ENCODE measurements around the gene LRRC1.

Gene LRRC1

DNA sequence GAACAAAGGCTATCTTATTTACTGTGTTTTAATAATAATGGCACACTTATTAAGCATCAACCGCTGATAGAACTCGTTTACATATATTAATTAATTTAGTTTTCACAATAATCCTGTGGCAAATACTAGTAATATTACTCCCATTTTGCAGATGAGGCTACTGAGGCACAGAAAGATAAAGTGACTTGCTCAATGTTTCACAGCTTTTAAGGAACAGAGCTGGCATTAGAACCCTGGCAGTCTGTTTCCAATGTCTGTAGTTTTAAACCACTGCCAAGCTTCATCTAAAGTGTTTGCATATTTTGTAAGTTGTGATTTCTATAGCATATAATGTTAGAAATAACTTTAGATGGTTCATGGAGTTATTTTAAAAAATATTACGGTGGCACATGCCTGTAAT lies 38.4 kb upstream of the LRRC1 start:
- TF ChIP-seq YY1 (IDR thresholded peaks at IDR 0.05; ENCODE audit: insufficient read depth, insufficient read length) (no peak), ZNF274 (IDR thresholded peaks at IDR 0.05; ENCODE audit: low read depth, low read length) (no peak), SUZ12 (IDR thresholded peaks at IDR 0.05; ENCODE audit: extremely low read depth, insufficient read depth, insufficient read length) (no peak)
- Histone ChIP-seq H3K9me3 (ENCODE audit: insufficient read depth, low read length) (no peaks in the 10 kb centered on the region), H3K36me3 (ENCODE audit: insufficient read depth, insufficient read length, low read length) (no peaks in the 10 kb centered on the region)

DNA sequence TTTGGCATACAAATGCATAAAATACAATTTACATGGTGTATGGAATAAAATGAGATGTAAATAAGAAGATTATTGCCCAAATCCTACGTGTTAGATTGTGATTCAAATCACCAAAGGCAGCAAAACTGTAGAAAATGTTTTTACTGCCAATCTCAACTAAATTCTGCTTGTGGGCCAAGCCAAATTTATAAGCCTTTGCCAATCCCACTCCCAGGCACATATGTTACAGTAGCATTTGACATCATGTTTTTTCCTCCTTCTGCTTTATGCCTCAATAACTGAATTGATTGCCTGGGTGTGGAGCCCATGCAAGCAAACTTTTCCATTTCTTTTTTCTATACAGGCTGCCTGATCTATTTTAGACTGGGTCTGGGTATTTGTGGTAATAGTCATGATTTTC lies 36.3 kb upstream of the LRRC1 start:
- DNase-seq (ENCODE audit: low read depth, low spot score), result no peak
- no peak overlapping the region for H3K9ac ChIP-seq (ENCODE audit: insufficient read length, low read depth)
- no peak overlapping the region for H3K4me3 ChIP-seq (ENCODE audit: insufficient read length, low read depth)
- TF ChIP-seq SUZ12 (IDR thresholded peaks at IDR 0.05; ENCODE audit: extremely low read depth, insufficient read depth, insufficient read length) (no peak), YY1 (IDR thresholded peaks at IDR 0.05; ENCODE audit: insufficient read depth, insufficient read length) (no peak), ZNF274 (IDR thresholded peaks at IDR 0.05; ENCODE audit: low read depth, low read length) (no peak)
- no peaks in the 10 kb centered on the region for H3K36me3 ChIP-seq (ENCODE audit: insufficient read depth, insufficient read length, low read length)
- no peaks in the 10 kb centered on the region for H3K9me3 ChIP-seq (ENCODE audit: insufficient read depth, low read length)
- no peaks in the 10 kb centered on the region for H3K4me1 ChIP-seq (ENCODE audit: insufficient read depth, insufficient read length)
- H3K27me3 ChIP-seq (ENCODE audit: insufficient read depth, insufficient read length), result no peaks in the 10 kb centered on the region

More for the DNA sequence above, 38.4 kb upstream of the LRRC1 start:
- Histone ChIP-seq H3K4me3 (ENCODE audit: insufficient read length, low read depth) (no peak overlapping the region), H3K9ac (ENCODE audit: insufficient read length, low read depth) (no peak overlapping the region), H3K27me3 (ENCODE audit: insufficient read depth, insufficient read length) (no peaks in the 10 kb centered on the region), H3K4me1 (ENCODE audit: insufficient read depth, insufficient read length) (no peaks in the 10 kb centered on the region)
- DNase-seq (ENCODE audit: low read depth, low spot score), result no peak

DNA sequence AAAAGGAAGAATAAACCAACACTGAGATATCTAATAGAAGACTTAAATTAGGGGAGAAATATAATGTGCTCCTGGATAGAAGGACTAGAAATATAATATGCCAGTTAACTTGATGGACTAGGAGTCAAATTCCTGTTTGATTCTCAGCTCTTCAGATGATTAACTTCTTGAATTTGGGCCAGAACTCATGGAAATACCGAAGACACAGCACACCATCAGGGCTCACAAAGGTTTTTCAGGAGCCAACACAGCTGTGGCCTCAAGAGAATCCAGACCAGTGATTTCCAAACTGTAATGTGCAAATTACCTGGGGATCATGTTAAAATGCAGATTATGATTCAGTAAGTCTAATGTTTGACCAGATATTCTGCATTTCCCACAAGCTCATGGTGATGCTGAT lies 33.8 kb upstream of the LRRC1 start:
- H3K9ac ChIP-seq (ENCODE audit: insufficient read length, low read depth), result no peak overlapping the region
- DNase-seq (ENCODE audit: low read depth, low spot score), result no peak
- no peaks in the 10 kb centered on the region for H3K36me3 ChIP-seq (ENCODE audit: insufficient read depth, insufficient read length, low read length)
- no peaks in the 10 kb centered on the region for H3K9me3 ChIP-seq (ENCODE audit: insufficient read depth, low read length)
- TF ChIP-seq SUZ12 (IDR thresholded peaks at IDR 0.05; ENCODE audit: extremely low read depth, insufficient read depth, insufficient read length) (no peak), ZNF274 (IDR thresholded peaks at IDR 0.05; ENCODE audit: low read depth, low read length) (no peak), YY1 (IDR thresholded peaks at IDR 0.05; ENCODE audit: insufficient read depth, insufficient read length) (no peak)
- H3K27me3 ChIP-seq (ENCODE audit: insufficient read depth, insufficient read length), result no peaks in the 10 kb centered on the region
- H3K4me3 ChIP-seq (ENCODE audit: insufficient read length, low read depth), result no peak overlapping the region
- H3K4me1 ChIP-seq (ENCODE audit: insufficient read depth, insufficient read length), result no peaks in the 10 kb centered on the region

- H3K4me3 ChIP-seq (ENCODE audit: insufficient read length, low read depth), result no peak overlapping the region
- no peaks in the 10 kb centered on the region for H3K27me3 ChIP-seq (ENCODE audit: insufficient read depth, insufficient read length)
- no peaks in the 10 kb centered on the region for H3K9me3 ChIP-seq (ENCODE audit: insufficient read depth, low read length)
- DNase-seq (ENCODE audit: low read depth, low spot score), result no peak
- TF ChIP-seq ZNF274 (IDR thresholded peaks at IDR 0.05; ENCODE audit: low read depth, low read length), result no peak
- no peak for TF ChIP-seq SUZ12 (IDR thresholded peaks at IDR 0.05; ENCODE audit: extremely low read depth, insufficient read depth, insufficient read length)
- TF ChIP-seq YY1 (IDR thresholded peaks at IDR 0.05; ENCODE audit: insufficient read depth, insufficient read length), result no peak
- H3K9ac ChIP-seq (ENCODE audit: insufficient read length, low read depth), result no peak overlapping the region
- H3K4me1 ChIP-seq (ENCODE audit: insufficient read depth, insufficient read length), result no peaks in the 10 kb centered on the region
- H3K36me3 ChIP-seq (ENCODE audit: insufficient read depth, insufficient read length, low read length), result no peaks in the 10 kb centered on the region
Measured at GRCh38 chr6:53765270-53765669, 29.5 kb upstream of the LRRC1 start.

GRCh38 chr6:53766930-53767329 lies 27.9 kb upstream of the LRRC1 start:
- H3K36me3 ChIP-seq (ENCODE audit: insufficient read depth, insufficient read length, low read length), result no peaks in the 10 kb centered on the region
- no peak for DNase-seq (ENCODE audit: low read depth, low spot score)
- H3K4me1 ChIP-seq (ENCODE audit: insufficient read depth, insufficient read length), result no peaks in the 10 kb centered on the region
- no peaks in the 10 kb centered on the region for H3K27me3 ChIP-seq (ENCODE audit: insufficient read depth, insufficient read length)
- TF ChIP-seq YY1 (IDR thresholded peaks at IDR 0.05; ENCODE audit: insufficient read depth, insufficient read length) (no peak), ZNF274 (IDR thresholded peaks at IDR 0.05; ENCODE audit: low read depth, low read length) (no peak), SUZ12 (IDR thresholded peaks at IDR 0.05; ENCODE audit: extremely low read depth, insufficient read depth, insufficient read length) (no peak)
- H3K9ac ChIP-seq (ENCODE audit: insufficient read length, low read depth), result no peak overlapping the region
- H3K4me3 ChIP-seq (ENCODE audit: insufficient read length, low read depth), result no peak overlapping the region
- no peaks in the 10 kb centered on the region for H3K9me3 ChIP-seq (ENCODE audit: insufficient read depth, low read length)

DNA sequence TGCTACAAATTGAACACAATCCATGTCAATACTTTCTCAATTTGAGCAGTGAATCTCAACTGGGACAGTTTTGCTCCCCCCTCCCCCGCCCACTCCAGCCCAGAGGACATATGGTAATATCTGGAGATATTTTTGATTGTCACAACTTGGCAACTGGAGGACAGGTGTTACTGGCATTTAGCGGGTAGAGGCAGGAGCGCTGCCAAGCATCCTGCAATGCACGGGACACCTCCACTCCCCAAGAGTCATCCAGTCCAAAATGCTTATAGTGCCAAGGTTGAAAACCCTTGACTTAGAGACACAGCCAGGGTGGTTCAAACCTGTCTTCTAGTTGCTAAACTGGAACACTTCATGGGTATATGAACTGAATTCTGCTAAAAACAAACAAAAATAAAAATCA lies 26.9 kb upstream of the LRRC1 start:
- Histone ChIP-seq H3K4me3 (ENCODE audit: insufficient read length, low read depth) (no peak overlapping the region), H3K9ac (ENCODE audit: insufficient read length, low read depth) (no peak overlapping the region), H3K9me3 (ENCODE audit: insufficient read depth, low read length) (no peaks in the 10 kb centered on the region), H3K27me3 (ENCODE audit: insufficient read depth, insufficient read length) (no peaks in the 10 kb centered on the region), H3K4me1 (ENCODE audit: insufficient read depth, insufficient read length) (no peaks in the 10 kb centered on the region), H3K36me3 (ENCODE audit: insufficient read depth, insufficient read length, low read length) (no peaks in the 10 kb centered on the region)
- DNase-seq (ENCODE audit: low read depth, low spot score), result no peak
- no peak for TF ChIP-seq YY1 (IDR thresholded peaks at IDR 0.05; ENCODE audit: insufficient read depth, insufficient read length)
- no peak for TF ChIP-seq SUZ12 (IDR thresholded peaks at IDR 0.05; ENCODE audit: extremely low read depth, insufficient read depth, insufficient read length)
- TF ChIP-seq ZNF274 (IDR thresholded peaks at IDR 0.05; ENCODE audit: low read depth, low read length), result no peak

GRCh38 chr6:53768636-53769035 lies 26.2 kb upstream of the LRRC1 start:
- Histone ChIP-seq H3K9me3 (ENCODE audit: insufficient read depth, low read length) (no peaks in the 10 kb centered on the region), H3K36me3 (ENCODE audit: insufficient read depth, insufficient read length, low read length) (no peaks in the 10 kb centered on the region), H3K27me3 (ENCODE audit: insufficient read depth, insufficient read length) (no peaks in the 10 kb centered on the region), H3K9ac (ENCODE audit: insufficient read length, low read depth) (no peak overlapping the region), H3K4me3 (ENCODE audit: insufficient read length, low read depth) (no peak overlapping the region), H3K4me1 (ENCODE audit: insufficient read depth, insufficient read length) (no peaks in the 10 kb centered on the region)
- no peak for DNase-seq (ENCODE audit: low read depth, low spot score)
- TF ChIP-seq SUZ12 (IDR thresholded peaks at IDR 0.05; ENCODE audit: extremely low read depth, insufficient read depth, insufficient read length) (no peak), YY1 (IDR thresholded peaks at IDR 0.05; ENCODE audit: insufficient read depth, insufficient read length) (no peak), ZNF274 (IDR thresholded peaks at IDR 0.05; ENCODE audit: low read depth, low read length) (no peak)

Measured in NT2/D1 (cell line).